ENCODE results near the gene AFF3.

Gene AFF3

GRCh38 chr2:100185516-100185915, 43.1 kb upstream of the AFF3 start:
- TF ChIP-seq SIN3A (IDR thresholded peaks at IDR 0.05; ENCODE audit: borderline replicate concordance, insufficient read depth, low read length), result no peak
- no peak for TF ChIP-seq FOXP2 (optimal IDR thresholded peaks at IDR 0.05; ENCODE audit: borderline replicate concordance, extremely low read depth, extremely low read length, insufficient read depth)
- TF ChIP-seq REST (IDR thresholded peaks at IDR 0.05; ENCODE audit: insufficient read depth in 1 of 2, low read depth in 2 of 2, low read length in 2 of 2), result no peak
- no peak for TF ChIP-seq TAF1 (IDR thresholded peaks at IDR 0.05; ENCODE audit: borderline replicate concordance, insufficient read depth, low read length)
- no peak for TF ChIP-seq POLR2AphosphoS5 (IDR thresholded peaks at IDR 0.05; ENCODE audit: low read depth, low read length)

- TF ChIP-seq REST (IDR thresholded peaks at IDR 0.05; ENCODE audit: insufficient read depth in 1 of 2, low read depth in 2 of 2, low read length in 2 of 2) (no peak), POLR2AphosphoS5 (IDR thresholded peaks at IDR 0.05; ENCODE audit: low read depth, low read length) (no peak), FOXP2 (optimal IDR thresholded peaks at IDR 0.05; ENCODE audit: borderline replicate concordance, extremely low read depth, extremely low read length, insufficient read depth) (no peak), TAF1 (IDR thresholded peaks at IDR 0.05; ENCODE audit: borderline replicate concordance, insufficient read depth, low read length) (no peak), SIN3A (IDR thresholded peaks at IDR 0.05; ENCODE audit: borderline replicate concordance, insufficient read depth, low read length) (no peak)
Measured at GRCh38 chr2:100185105-100185504, 42.7 kb upstream of the AFF3 start.

DNA sequence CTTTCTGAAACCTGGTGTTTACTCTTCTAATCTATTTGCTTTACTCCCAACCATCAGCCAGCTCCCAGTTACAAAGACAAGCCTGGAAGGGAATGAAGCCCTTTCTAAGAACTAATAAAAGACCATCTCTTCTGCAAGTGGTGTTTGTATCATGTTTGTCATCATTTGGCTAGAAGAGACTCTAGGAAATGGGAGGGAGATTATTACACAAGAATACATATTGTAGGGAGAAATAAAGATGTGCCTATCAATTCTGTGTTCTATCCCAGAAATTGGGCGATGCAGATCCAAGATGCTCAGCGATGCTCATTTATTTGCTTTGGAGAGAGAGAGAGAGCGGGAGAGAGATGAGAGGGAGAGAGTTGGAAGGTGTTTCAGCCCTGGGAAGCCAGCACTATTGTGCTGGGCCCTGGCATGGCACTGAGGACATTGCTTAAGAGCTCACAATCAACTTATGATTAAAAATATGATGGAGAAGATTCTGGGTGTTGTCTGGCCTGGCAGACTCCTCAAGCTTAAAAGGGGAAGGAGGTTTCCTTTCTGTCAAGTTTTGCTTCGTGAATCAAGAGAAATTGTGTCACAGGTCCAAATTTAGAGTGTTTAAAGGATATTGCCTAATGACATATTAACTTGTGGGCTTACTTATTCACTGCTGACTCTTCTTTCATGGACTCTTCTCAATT, 41.8 kb upstream of the AFF3 start:
- TF ChIP-seq SIN3A (IDR thresholded peaks at IDR 0.05; ENCODE audit: borderline replicate concordance, insufficient read depth, low read length) (no peak), POLR2AphosphoS5 (IDR thresholded peaks at IDR 0.05; ENCODE audit: low read depth, low read length) (no peak), REST (IDR thresholded peaks at IDR 0.05; ENCODE audit: insufficient read depth in 1 of 2, low read depth in 2 of 2, low read length in 2 of 2) (no peak), TAF1 (IDR thresholded peaks at IDR 0.05; ENCODE audit: borderline replicate concordance, insufficient read depth, low read length) (no peak), FOXP2 (optimal IDR thresholded peaks at IDR 0.05; ENCODE audit: borderline replicate concordance, extremely low read depth, extremely low read length, insufficient read depth) (no peak)

- no peak for TF ChIP-seq SIN3A (IDR thresholded peaks at IDR 0.05; ENCODE audit: borderline replicate concordance, insufficient read depth, low read length)
- TF ChIP-seq FOXP2 (optimal IDR thresholded peaks at IDR 0.05; ENCODE audit: borderline replicate concordance, extremely low read depth, extremely low read length, insufficient read depth), result no peak
- no peak for TF ChIP-seq TAF1 (IDR thresholded peaks at IDR 0.05; ENCODE audit: borderline replicate concordance, insufficient read depth, low read length)
- TF ChIP-seq REST (IDR thresholded peaks at IDR 0.05; ENCODE audit: insufficient read depth in 1 of 2, low read depth in 2 of 2, low read length in 2 of 2), result no peak
- TF ChIP-seq POLR2AphosphoS5 (IDR thresholded peaks at IDR 0.05; ENCODE audit: low read depth, low read length), result no peak
Measured at GRCh38 chr2:100182494-100183361, 40.3 kb upstream of the AFF3 start.

Data from PFSK-1 (cell line).